HG03139 (cell line): Measurements from ENCODE around the gene CTNND2.

Experiments
- ATAC-seq: cut with Tn5 transposase; IDR thresholded peaks from one replicate; pipeline ENCODE4 v1.9.1; 2021; ENCODE audit not compliant: unreplicated experiment

Gene CTNND2

DNA sequence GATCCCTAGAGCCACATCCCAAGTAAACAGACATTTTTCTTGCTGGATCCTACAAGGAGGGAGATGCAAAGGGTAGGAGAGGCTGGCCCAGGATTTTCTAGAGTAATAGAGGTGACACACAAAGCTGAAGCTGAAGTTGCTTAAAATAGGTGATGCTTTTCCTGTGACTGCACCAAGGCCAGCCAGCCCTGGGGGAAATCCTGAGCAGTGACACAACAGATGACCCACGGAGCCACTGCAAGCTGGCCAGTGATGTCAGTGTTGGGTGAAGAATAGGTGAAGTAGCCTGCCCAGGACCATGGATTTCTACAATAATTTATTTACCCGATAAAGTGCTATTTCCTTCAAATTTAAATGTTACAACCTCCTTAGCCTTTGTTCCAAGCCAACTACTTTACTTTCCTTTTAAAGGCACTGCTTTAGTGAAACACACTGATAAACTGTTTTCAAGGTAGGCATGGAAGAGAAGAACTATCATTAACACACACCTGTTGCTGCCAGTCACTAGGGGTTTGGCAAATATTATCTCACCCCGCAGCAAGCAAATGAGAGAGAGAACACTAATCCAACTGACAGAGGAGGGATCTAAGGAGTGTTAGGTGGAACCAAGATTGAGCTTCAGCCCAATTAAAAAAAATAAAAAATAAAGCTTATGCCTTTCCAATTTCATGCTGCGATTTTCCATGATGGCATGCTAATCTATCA is 123.5 kb downstream of the CTNND2 start:
- ATAC-seq = no peak

DNA sequence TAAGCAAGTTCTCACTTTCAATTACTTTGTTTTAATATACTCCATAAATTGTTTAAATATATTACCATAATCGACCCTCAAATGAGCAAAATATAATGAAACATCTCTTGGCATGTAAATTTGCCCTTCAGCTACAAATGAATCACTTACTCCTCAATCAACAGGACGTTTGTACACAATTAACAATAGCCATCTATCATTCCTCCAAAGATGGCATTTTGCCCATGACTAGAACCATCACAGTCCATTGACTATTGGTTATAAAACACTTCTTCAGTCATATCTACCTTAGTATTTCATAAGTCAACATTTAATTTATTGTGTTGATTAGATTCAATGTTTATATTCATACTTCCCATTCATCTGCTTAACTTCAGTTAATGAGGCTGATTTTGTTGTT is 127.2 kb downstream of the CTNND2 start:
- ATAC-seq = no peak

DNA sequence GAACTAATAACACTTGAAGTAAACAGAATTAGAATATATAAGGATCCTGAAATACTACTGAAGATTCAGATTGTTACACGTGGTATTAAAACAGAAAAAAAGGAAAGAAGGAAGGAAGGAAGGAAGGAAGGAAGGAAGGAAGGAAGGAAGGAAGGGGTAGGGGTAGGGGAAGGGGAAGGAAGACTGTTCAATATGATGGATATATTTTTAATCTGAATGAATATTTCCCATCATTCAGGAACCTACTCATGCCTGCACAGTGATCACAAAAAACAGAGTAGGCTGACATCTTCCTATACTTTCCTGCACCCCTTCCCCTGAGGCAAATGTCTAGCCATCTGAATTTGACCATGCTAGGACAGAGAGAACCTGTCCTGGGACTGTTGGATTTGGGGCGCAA is 133.9 kb downstream of the CTNND2 start:
- no peak for ATAC-seq

DNA sequence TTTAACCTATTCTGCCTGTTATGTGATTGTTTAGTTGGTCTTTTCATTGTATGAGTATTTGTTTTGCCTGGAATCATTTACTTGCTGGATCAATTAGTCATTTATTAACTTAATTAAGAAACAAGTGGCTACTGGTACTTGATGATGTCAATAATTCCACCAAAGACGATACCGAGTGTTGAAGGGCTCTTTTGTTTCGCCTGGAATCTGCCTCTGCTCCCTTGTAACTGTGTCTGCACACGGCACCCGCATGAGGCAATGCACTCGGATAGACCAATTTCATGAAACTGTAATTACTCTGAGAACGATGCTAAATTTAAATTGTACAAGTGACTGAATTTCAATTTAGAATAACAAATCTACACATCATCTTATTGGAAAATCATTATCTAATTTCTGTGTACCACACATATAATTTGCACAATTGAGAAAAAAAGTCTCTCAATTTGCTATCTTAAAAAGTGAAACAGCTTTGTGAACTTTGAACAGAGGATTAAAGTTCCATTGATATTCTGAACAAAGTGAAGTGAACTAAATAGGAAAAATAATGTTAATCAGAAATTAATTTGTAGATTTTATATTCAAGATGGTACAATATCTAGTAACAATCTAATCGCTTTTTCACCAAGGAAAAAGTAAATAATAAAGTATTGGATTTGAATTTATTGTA is 143.2 kb downstream of the CTNND2 start:
- ATAC-seq = no peak

DNA sequence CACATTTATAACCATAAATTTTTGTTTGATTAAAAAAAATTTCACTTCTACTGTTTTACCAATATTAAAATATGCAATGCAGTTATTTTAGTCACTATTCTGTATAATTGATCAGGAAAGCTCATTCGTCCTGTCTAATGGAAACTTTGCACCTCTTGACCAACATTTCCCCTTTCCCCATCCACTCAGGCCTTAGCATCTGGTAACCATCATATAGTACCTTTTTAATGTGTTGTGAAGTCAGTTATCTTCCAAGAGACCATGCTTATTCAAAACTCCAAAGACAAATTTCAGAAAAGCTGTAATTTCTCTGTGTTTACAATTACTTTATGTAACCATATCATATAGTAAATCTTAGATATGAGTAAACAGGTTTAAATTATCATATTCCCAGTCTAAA is 145.9 kb downstream of the CTNND2 start:
- no peak for ATAC-seq

DNA sequence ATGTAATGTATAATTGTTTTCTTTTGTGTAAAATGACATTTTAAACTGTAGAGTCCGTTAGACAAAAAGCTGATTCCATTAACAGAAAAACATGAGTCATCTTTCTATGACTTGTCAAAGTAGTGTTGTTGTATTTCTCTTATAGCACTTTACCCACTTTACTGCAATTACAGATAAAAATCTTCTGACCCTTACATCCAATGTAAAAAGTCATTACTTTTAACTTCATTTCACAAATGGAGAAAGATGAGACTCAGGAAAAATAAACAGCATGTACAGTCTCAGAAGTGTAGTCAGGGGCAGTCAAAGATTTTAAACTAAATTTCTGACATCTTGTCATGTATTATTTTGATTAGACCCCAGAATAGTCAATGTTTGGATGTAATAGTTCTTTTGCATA is 146.6 kb downstream of the CTNND2 start:
- no peak for ATAC-seq

DNA sequence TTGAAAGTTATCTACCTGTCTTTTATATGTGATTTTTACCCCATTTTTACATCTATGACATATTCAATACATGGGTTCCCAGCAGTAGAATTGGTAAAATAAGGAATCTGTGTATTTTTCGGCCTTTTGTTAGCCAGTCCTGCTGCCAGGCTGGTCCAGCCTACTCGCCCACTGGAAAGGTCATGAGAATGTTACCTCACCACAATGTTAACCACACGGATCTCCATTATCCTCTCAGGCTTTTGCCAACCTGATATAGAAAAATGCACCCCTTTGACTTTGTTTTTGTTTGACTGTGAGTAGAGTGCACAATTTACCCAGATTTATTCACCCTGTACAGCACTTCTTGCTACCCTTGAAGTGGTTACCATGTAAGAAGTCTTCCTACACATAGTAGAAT is 167.2 kb downstream of the CTNND2 start:
- ATAC-seq = no peak

DNA sequence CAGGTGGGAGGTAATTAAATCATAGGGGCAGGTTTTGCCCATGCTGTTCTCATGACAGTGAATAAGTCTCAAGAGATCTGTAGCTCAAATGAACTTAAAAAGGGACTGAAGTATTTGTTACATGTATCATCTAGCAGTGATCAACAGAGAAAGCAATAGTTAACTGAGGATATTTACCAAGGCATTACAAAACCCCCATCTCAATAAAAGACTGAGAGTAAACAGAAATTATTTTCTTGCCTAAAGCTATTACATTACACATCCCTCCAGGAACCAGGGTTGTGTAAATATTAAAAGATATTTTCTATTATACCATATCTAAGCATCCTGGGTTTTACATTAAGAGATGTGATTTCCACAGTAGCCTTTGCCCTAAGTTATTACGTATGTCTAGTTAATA is 169.9 kb downstream of the CTNND2 start:
- no peak for ATAC-seq

DNA sequence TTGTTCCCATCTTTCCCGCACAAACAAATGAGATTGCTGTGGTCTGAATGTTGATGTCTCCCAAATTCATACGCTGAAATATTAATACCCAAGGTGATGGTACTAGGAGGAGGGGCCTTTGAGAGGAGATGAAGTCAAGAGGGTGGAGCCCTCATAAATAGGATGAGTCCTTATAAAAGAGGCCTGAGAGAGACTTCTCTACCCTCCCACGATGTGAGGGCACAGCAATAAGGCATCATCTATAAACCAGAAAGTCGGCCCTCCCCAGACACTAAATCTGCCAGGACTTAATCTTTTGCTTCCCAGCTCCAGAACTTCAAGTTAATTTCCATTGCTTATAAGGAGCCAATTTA is 170.4 kb downstream of the CTNND2 start:
- no peak for ATAC-seq

DNA sequence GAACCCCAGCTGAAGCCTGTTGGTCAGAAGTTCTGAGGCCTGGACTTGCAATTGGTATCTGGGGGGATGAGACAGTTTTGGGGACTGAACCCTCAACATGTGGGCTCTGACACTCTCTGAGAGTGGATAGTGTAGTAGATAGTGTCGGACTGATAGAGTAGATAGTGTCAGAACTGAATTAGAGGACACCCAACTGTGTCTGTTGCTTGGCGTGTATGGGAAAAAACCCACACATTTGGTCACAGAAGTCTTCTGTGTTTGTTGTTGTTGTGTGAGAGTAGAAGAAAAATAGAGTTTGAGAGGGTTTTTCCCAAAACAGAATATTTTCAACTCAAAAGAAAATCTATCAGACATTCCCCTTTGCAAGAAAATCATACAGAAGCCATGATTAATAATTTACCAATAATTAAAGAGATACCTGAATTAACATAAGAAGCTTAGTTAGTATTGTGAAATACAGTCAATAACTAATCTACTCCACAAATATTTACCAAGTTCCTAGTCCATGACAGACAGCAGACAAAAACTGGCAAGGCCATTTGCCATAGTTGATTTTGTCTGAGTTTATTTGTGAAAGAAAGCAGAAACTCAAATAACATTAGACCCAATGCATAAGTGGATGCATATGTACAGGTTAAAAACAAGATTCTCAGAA is 170.9 kb downstream of the CTNND2 start:
- ATAC-seq = no peak

DNA sequence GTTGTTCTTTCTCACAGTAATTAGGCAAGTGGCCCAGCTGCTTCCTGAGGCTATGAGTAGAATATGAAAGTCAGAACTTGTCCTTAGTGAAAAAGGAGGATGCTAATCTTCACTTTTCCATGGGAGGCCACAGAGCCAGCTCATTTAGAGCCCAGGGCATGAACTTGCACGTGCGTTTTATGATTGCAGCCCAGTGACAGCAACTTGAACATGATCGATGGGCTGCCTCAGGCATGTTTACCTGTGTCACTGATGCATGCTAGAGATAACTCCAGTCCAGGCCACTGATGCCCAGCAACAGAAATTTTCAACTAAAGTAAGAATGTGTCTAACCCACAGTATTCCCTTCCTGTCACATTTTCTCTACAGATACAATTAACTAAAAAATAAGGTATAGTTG is 179.3 kb downstream of the CTNND2 start:
- no peak for ATAC-seq

DNA sequence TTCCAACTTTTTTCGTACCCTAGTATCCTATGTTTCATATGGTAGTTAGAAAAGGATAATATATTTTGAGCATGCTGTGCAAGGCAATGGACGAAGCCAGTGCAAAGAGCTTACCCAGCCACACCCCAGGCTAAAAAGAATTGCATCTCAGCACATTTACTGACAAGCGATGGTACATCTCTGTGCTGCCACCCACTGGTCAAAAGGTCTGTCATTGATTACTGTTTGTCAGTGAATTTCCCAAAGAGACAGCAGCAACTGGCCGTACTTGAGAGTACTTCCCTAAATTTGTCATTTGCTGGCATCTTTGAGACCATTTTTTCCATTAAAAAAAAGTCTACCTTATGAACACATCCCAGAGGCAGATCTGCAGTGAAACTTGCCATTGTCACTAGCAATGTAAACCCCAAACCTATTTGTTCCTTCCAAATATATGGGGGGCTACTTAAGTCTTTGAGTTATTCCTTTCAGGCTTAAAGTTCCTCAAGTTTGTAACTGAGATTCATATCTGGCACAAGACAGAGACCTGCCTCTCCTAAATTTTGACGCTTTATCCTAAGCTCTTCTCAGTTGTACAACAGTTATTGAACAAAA is 184.3 kb downstream of the CTNND2 start:
- no peak for ATAC-seq

DNA sequence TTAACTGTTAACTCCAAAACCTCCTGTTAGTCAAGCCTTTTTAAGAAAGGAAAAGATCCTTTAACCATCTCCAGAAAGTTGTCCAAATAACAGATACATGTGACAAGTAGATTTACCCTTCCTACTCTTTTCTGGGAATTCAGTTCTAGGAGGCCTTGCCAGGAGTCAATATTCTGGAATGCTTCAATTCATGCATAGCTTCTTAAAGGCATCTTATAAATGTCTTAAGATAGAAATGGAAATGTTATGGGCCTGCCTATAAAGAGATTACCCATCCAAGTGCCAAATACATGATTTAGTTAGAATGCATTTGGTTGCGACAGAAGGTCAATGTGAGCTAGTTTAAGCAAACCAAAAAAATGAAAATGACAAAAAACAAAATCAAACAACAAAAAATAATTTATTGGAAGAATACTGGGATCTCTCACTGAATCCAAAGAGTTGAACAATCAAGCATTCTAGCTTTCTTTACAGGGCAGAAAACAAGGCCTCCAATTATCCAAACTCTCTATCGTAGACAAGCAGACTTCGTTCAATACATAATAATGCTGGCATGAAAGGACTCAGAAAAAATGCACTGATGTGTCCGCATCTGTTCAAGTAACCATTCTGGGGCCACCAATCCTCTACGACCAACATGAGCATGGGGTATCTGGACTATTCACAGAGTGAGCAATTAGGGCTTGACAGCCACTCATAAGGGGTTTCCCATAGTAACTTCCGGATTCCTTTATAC is 188.6 kb downstream of the CTNND2 start:
- no peak for ATAC-seq

DNA sequence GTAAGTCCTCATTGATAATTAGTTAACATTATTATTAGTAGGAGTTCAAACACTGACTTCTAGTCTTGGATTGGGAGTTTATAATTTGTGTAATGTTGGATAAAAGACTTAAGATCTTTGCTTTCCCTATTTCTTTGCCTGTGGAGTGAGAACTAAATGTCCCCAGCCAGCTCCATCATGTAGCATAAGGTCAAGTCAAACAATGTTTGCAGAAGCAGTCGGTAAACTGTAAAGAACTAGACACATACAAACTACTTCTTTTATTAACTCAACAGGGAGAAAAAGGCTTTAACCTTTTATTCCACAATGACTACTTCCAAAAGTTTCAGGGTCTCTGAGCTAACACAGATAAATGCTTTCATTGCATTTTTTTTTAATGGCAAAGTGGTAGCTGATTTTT is 192.3 kb downstream of the CTNND2 start:
- no peak for ATAC-seq

DNA sequence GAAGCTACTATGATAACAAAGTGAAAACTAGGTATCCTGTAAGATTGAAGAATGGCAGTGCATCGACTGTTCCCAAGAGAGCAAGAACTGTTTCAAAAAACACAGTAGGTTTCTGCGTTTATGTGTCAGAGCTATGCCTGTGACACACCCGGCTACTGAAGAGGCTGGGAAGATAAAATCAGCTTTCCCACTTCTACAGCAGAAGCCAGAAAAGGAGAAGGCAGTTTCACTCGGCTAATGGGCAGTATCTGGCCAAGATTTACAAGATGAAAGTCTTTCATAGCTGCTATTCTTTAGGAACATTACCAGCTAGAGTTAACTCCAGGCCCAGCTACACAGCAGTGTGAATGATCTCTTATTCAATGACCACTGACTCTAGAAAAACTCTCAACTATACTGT is 195.2 kb downstream of the CTNND2 start:
- ATAC-seq = no peak

DNA sequence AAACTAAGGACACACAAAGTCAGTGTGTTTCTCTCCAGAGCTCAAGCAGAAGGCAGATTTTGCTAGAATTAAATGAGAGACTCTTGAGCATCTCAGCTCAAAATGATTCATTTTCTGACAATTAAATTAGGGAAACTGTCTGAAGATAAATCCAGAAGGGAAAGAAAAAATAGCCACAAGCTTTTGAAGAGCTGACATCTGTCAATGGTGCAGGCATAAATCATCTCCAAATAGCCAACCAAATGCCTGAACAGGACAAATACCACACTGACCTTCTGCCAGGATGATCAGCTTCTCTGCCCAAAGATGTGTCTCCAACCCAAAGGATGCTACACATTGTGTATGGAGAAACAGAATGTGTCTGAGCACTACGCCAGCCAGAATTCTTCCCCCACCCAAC is 199.3 kb downstream of the CTNND2 start:
- ATAC-seq = no peak

DNA sequence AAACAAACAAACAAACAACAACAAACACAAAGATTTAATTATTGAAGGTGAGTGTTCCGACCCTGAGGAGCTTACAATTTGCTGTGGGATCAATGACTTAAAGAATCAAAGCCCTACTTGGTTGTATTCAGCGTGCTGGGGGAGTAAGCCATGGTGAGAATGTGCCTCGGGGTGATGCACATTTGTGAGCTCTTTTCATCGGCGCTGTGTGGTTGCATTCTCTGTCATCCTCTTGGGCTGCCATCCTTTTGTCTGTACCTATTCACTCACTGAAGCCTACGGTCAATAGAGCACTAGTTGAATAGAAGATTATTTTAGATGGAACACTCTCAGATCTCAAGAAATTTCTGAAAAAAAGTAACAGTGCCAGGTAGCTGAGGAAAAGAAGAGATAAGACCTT is 203.9 kb downstream of the CTNND2 start:
- ATAC-seq = no peak

DNA sequence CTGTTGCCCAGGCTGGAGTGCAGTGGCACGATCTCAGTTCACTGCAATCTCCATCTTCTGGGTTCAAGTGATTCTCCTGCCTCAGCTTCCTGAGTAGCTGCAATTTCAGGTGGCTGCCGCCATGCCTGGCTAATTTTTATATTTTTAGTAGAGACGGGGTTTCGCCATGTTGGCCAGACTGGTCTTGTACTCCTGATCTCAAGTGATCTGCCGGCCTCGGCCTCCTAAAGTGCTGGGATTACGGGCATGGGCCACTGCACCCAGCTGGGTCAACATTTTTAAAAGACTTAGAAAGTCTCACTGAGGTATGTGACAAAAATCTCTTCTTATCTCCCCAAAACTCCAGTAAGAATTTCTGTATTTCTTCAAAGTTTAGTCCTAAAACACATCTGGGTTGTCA is 211.6 kb downstream of the CTNND2 start:
- ATAC-seq = no peak

DNA sequence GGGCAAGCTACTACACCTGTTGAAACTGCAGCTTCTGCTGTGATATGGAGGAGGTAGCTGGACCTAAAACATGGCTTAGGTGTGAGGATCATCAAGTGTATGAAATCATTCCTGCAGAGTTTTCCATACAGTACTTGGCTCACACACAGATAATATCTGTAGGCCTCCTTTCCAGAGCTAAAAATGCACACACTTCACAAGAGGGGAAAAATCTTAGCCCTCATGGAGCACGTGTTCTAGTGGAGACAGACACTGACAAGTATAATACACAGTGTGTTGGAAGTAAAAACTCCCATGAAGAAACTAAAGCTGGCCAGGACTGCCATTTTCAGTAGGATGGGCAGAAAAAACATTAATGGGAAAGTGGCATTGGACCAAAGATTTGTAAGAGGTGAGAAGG is 216.7 kb downstream of the CTNND2 start:
- no peak for ATAC-seq

DNA sequence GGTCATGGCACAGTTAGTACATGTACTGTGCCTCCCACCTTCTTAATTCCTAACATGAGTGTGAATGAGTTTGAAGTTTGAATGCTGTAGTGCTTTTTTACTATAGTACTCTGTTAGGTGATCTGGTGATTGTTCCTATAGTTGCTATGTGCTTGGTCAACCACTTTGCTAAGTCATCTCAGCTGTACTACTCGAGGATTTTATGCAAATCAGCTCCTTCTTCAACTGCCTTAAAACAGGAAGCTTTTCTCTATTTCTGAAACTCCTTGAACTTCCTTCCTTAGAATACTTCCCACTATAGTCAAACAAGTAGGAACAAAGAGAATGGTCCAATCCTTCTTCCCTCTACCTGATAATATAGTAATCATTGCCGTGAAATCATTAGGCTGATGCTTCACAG is 219.6 kb downstream of the CTNND2 start:
- no peak for ATAC-seq

DNA sequence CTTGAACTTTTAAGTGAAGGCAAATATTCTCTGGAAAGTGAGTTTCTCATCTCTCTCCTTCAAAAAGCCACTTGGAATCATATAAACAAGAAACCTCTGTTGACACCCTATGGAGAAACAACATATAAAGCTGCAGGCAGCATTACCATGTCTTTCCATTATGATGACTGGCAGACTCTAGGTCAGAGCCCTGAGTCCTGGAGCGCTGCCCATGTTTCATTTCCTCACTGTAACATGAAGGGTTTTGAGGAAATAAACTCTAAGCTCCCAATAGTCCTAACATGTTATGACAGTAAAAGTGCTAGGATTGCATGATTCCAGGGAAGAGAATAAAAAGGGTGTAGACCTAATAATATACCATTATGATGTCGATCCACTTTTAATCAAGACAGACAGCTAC is 220.6 kb downstream of the CTNND2 start:
- no peak for ATAC-seq

DNA sequence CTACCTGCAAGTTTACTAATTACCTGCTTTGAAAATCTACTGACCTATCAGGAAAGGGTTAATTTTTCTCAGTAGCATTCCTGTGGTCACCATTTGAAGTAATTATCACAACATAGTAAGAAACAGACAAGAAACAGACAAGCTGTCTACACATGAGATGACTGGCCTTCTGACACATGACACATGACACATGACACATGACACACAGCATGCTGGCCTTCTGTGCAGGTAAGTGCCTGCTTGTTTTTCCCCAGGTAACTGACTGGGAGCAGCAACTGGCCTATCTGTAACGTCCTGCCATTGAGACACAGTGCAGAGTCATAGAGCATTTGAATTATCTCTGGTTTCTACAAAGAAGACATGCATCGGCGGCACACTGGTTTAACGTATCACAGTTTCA is 222.4 kb downstream of the CTNND2 start:
- ATAC-seq = no peak
